ENCODE measurements around the gene RBBP7.

The RBBP7 gene

DNA sequence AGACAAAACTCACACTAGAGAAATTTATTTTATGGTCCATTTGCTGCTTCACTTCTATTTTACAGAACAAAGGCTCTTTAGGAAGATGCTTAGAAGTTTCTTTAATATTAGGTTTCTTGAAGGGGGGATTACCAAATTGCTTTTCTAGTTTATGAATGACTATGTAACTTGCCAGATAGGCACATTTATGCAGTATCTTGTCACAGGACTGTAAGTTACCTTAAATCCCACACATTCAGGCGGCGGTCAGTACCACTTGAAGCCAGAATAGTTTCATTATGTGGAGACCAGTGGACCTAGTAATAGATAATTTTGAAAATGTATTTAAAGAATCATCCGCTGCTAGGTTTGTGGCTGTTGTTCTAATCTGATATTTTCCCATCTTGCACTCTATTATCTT lies 18.3 kb downstream of the RBBP7 start:
- Histone ChIP-seq H3K27ac (no peak overlapping the region), H3K9me3 (no peaks in the 10 kb centered on the region), H3K27me3 (no peaks in the 10 kb centered on the region), H3K4me1 (no peaks in the 10 kb centered on the region), H3K36me3 (peaks cover 0 to 55% (median 43%) of the 10 kb centered on the region in 3 donors), H3K4me3 (no peak overlapping the region)
- TF ChIP-seq, protein P1, sequence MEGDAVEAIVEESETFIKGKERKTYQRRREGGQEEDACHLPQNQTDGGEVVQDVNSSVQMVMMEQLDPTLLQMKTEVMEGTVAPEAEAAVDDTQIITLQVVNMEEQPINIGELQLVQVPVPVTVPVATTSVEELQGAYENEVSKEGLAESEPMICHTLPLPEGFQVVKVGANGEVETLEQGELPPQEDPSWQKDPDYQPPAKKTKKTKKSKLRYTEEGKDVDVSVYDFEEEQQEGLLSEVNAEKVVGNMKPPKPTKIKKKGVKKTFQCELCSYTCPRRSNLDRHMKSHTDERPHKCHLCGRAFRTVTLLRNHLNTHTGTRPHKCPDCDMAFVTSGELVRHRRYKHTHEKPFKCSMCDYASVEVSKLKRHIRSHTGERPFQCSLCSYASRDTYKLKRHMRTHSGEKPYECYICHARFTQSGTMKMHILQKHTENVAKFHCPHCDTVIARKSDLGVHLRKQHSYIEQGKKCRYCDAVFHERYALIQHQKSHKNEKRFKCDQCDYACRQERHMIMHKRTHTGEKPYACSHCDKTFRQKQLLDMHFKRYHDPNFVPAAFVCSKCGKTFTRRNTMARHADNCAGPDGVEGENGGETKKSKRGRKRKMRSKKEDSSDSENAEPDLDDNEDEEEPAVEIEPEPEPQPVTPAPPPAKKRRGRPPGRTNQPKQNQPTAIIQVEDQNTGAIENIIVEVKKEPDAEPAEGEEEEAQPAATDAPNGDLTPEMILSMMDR (IDR thresholded peaks at IDR 0.05): no peak
- no peak for DNase-seq
- intact Hi-C loops (cut with DNase I; ENCODE audit: low total_unique reads): no loop called here

DNA sequence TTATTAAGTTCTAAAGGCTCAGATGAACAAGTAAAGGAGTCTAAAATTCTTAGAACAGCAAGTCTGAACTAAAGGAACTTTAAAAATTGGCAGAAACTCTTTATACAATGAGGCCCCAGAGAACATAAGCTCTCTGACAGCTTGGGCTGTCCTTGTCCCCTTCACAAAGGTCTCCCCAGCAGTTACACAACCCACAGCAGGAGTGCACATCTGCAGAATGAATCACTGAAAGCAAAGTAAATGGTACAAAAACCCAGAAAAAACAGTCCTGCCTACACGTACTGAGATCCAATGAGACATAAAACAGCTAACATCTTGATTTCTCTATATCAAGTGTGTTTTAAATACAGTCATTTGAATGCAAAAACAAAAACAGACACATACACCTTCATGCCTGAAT lies 18.7 kb downstream of the RBBP7 start:
- intact Hi-C loops (cut with DNase I; ENCODE audit: low total_unique reads): no loop called here
- Histone ChIP-seq H3K27ac (no peak overlapping the region), H3K9me3 (no peaks in the 10 kb centered on the region), H3K27me3 (no peaks in the 10 kb centered on the region), H3K36me3 (peaks cover 0 to 58% (median 44%) of the 10 kb centered on the region in 3 donors), H3K4me3 (no peak overlapping the region), H3K4me1 (no peaks in the 10 kb centered on the region)
- TF ChIP-seq, protein P1 (IDR thresholded peaks at IDR 0.05): no peak
- no peak for DNase-seq

DNA sequence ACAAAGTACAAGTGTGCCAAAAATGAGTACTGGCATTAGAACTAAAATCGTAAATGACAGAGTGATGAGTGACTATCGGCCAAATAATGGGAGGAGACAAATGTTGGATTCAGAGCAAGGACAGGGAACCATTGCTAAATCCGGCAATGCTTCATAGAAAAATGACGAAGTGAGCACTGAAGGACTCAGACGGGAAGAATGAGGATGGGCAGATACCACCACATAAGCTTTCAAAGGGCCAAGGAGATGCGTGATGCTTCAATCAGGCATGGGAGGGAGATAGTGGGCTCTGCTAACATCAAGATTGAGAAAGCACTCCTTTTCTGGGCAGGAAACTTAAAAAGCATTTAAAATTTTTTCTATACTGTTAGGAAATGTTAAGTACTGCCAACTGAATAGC lies 21.6 kb downstream of the RBBP7 start:
- TF ChIP-seq, protein P1 (IDR thresholded peaks at IDR 0.05): no peak
- Histone ChIP-seq H3K27ac (no peak overlapping the region), H3K4me1 (peaks cover 0 to 2% (median 0%) of the 10 kb centered on the region in 4 donors), H3K4me3 (no peak overlapping the region), H3K36me3 (peaks cover 0 to 68% (median 59%) of the 10 kb centered on the region in 3 donors), H3K27me3 (no peaks in the 10 kb centered on the region), H3K9me3 (no peaks in the 10 kb centered on the region)
- intact Hi-C loops (cut with DNase I; ENCODE audit: low total_unique reads): no loop called here
- DNase-seq: no peak

DNA sequence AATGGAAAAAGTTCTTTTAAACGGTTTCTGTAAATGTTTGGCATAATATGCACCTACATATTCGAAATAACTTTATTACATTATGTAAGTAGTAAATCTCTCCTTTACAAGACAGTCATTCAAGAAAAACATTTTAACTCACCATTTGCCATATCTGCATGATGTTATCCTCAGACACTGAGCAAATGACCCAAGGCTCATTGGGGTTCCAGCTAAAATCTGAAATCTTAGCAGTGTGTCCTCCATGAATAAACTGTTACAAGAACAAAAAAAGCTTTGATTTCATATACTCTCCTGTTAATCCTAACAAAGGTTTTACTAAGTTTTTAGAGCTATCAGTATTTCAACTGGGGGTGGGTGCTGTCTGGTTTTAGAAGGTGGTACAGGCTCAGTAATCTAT lies 24.5 kb downstream of the RBBP7 start:
- no peak for DNase-seq
- no peak overlapping the region for H3K4me3 ChIP-seq
- H3K4me1 ChIP-seq: peaks cover 0 to 11% (median 0%) of the 10 kb centered on the region in 4 donors
- H3K9me3 ChIP-seq: no peaks in the 10 kb centered on the region
- intact Hi-C loops (cut with DNase I; ENCODE audit: low total_unique reads): no loop called here
- H3K36me3 ChIP-seq: peaks cover 0 to 80% (median 74%) of the 10 kb centered on the region in 3 donors
- no peaks in the 10 kb centered on the region for H3K27me3 ChIP-seq
- TF ChIP-seq, protein P1 (IDR thresholded peaks at IDR 0.05): no peak
- no peak overlapping the region for H3K27ac ChIP-seq

DNA sequence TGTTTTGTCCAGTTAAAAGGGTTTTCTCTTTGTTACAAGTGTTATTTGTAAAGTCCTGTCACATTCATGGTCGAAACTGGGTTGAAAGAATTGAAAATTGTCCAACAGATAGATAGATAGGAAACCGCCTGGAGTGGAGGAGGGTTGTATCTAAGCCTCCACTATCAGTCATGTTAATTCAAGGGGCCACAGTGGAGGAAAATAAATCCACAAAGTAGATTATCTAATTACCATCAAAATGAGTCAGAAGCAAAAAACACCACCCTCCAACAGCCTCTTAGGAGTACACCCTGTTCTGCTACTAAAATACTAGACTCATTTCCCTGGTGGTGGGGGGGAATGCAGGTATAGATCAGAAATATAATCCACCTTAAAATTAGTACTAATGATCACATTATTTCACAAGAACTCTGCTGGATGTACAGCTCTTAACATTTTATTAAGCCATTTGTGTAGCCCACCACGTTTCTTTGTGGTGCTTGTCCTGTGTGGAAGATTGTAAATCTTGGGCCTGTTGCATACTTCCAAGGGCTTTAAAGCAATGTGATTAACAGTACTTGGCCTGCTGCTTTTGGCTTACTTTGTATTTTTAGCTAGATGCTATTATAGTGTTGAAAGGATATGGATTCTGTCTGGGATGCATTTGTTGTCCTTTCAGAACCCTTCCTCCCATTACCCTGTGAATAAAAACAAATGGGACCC lies 26.8 kb downstream of the RBBP7 start:
- Histone ChIP-seq H3K9me3 (no peaks in the 10 kb centered on the region), H3K27ac (peak overlapping the region in 1 of 2 donors; percentile 28)

More for the DNA sequence above, 26.8 kb downstream of the RBBP7 start:
- intact Hi-C loops (cut with DNase I; ENCODE audit: low total_unique reads): no loop called here
- Histone ChIP-seq H3K27me3 (no peaks in the 10 kb centered on the region), H3K4me1 (peaks cover 0 to 29% (median 13%) of the 10 kb centered on the region in 4 donors), H3K36me3 (peaks cover 0 to 91% (median 82%) of the 10 kb centered on the region in 3 donors), H3K4me3 (no peak overlapping the region)
- no peak for DNase-seq
- TF ChIP-seq, protein P1 (IDR thresholded peaks at IDR 0.05): no peak

Data from tibial artery (tissue), 4 donors.